Transverse colon (tissue), 4 donors: ENCODE data around the gene CHMP1A. TPM values are rescaled to one million over a fixed set of nuclear protein-coding genes. Genes with fewer than 3 reads are reported as not detected.
"Not testable (repeated sequence)": the region's sequence is repeated elsewhere in the genome, so short reads cannot be mapped to it uniquely, and the experiment has no call there.

Experiments
- DNase-seq: peaks from one replicate; pipeline ENCODE4 v3.0.0-alpha.2; 2019
- H3K27ac ChIP-seq, 4 donors: fragments of 200-600 bp; sonication (generic); 2 replicates each; pipeline ENCODE4 v1.5.1; 2016 to 2018; ENCODE audit warnings: inconsistent platforms in 4 of 4
- H3K27me3 ChIP-seq: fragments of 200-600 bp; sonication (generic); 2 replicates; pipeline ENCODE4 v1.5.1; 2017; ENCODE audit warnings: inconsistent platforms
- H3K36me3 ChIP-seq, 4 donors: fragments of 200-600 bp; sonication (generic); 2 replicates each; pipeline ENCODE4 v1.5.1; 2017 to 2019; ENCODE audit warnings: inconsistent platforms in 4 of 4
- H3K4me1 ChIP-seq, 4 donors: fragments of 200-600 bp; sonication (generic); 2 replicates each; pipeline ENCODE4 v1.5.1; 2017 to 2020; ENCODE audit warnings: inconsistent platforms in 4 of 4
- H3K4me3 ChIP-seq, 4 donors: fragments of 200-600 bp; sonication (generic); 1 replicate in 1 of 4; 2 replicates in 3 of 4; pipeline versions ENCODE4 v1.5.1 to v1.6.1; 2017 to 2019; ENCODE audit warnings: inconsistent platforms in 4 of 4
- H3K9me3 ChIP-seq, 2 donors: fragments of 200-600 bp; sonication (generic); 2 replicates each; pipeline ENCODE4 v1.5.1; 2017 to 2019; ENCODE audit warnings: inconsistent platforms in 2 of 2
- EP300 ChIP-seq: sonication (generic); formaldehyde crosslinking; IDR thresholded peaks from one replicate; pipeline ENCODE4 v1.6.1; 2017; ENCODE audit warnings: antibody characterized with exemption, low read depth
- POLR2A ChIP-seq: fragments of 450-650 bp; IDR thresholded peaks from one replicate; pipeline ENCODE4 v1.6.1; 2016; ENCODE audit warnings: antibody characterized with exemption, mild to moderate bottlenecking, moderate library complexity
- POLR2AphosphoS5 ChIP-seq, 3 donors: sonication (generic); formaldehyde crosslinking; IDR thresholded peaks; one replicate each; pipeline ENCODE4 v1.6.1; 2016; ENCODE audit warnings: antibody characterized with exemption in 3 of 3
- WGBS, 2 donors: methylation state at CpG; one replicate each; pipeline ENCODE4 v1.1.5; 2018; ENCODE audit warnings: low coverage in 1 of 2; 5-methylcytosine and 5-hydroxymethylcytosine counted together
- in situ Hi-C, 4 donors: fragments of 200-750 bp; cut with MboI; loops; one replicate each; pipeline versions ENCODE4 v1.15.0 to v1.15.1; 2017; ENCODE audit warnings: low sequenced_read_pairs in 3 of 4, low pct_ligation_motif_present in 1 of 4, low pct_unique_long_range_greater_than_20kb in 1 of 4
- intact Hi-C: fragments of 100-400 bp; cut with DNase I; formaldehyde crosslinking; loops from one replicate; pipeline ENCODE4 v1.15.1; 2023; ENCODE audit warnings: low total_unique reads
- total RNA-seq, 4 donors: library from RNA; depleted of rRNA; stranded (reverse); fragments of >200 nt; gene quantifications; one replicate each; pipeline ENCODE4 v1.1.0, GENCODE V29; 2016
- TF ChIP-seq, protein P1 (sequence below), 5 experiments: fragments of 200-600 bp in 3 of 5; fragments of 450-650 bp in 2 of 5; sonication (generic) in 3 of 5; IDR thresholded peaks; 1 replicate in 2 of 5; 2 replicates in 3 of 5; pipeline ENCODE4 v1.5.1; 2016 to 2017; ENCODE audit warnings: antibody characterized with exemption in 5 of 5, inconsistent platforms in 3 of 5, mild to moderate bottlenecking in 2 of 5, moderate library complexity in 1 of 5

CHMP1A gene
- total RNA-seq, 4 donors from 2014 or later, result 131 to 184 (median 144) TPM

DNA sequence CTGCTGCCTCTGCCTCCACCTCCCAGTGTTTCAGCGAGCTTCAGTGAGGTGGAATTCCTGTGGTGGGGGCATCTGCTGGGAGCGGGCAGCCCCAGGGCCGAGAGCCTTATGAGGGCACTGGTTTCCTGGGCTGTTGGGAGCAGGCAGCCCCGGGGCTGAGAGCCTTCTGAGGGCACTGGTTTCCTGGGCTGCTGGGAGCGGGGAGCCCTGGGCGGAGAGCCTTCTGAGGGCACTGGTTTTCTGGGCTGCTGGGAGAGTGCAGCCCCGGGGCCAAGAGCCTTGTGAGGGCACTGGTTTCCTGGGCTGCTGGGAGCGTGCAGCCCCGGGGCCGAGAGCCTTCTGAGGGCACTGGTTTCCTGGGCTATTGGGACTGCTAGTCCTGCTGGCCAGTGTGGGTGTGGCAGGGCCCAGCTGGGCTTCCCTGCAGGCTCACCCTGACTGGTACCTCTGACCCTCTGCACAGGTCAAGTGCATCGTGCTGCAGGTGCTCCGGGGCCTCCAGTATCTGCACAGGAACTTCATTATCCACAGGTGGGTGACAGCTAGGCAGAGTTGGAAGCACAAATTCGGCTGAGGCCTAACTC, 34.6 kb upstream of the CHMP1A start:
- H3K36me3 ChIP-seq, result peaks cover 0 to 22% (median 9%) of the 10 kb centered on the region in 4 donors

DNA sequence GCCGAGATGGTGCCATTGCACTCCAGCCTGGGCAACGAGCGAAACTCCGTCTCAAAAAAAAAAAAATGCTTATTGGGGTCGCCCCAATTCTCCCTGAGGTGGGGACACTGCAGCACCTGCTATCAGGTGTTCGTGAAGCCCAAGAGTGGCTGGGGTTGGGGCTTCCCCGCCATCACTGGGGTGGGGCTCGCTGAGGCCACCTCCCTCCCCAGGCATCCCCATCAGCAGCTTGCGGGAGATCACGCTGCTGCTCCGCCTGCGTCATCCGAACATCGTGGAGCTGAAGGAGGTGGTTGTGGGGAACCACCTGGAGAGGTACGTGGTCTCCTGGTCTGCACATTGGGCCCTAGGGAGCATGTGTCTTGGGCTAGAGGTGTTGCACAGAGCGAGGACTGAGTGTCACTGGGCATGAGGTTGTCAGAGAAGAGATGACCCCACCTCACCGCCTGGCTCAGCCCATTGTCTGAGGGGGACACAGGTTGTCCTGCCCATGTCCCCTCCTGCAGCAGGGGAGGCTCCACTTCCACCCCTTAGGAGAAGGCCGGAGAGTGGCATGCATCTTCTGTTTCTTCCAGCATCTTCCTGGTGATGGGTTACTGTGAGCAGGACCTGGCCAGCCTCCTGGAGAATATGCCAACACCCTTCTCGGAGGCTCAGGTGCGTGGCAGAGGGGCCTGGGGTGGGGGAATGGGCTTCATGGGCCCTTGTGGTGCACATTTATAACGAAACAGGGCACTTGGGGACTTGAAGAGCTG, 33.9 kb upstream of the CHMP1A start:
- Histone ChIP-seq H3K4me1 (peaks cover 6 to 20% (median 16%) of the 10 kb centered on the region in 4 donors), H3K27me3 (no peaks in the 10 kb centered on the region), H3K36me3 (peaks cover 0 to 22% (median 9%) of the 10 kb centered on the region in 4 donors), H3K9me3 (no peaks in the 10 kb centered on the region), H3K4me3 (no peak overlapping the region), H3K27ac (no peak overlapping the region)
- no peak for DNase-seq
- intact Hi-C loops (no loop called here), in situ Hi-C loops (no loop called here)
- WGBS, 2 donors, result 95 to 100% methylated on average over 3 to 21 of the region's 21 CpGs
- TF ChIP-seq, protein P1, sequence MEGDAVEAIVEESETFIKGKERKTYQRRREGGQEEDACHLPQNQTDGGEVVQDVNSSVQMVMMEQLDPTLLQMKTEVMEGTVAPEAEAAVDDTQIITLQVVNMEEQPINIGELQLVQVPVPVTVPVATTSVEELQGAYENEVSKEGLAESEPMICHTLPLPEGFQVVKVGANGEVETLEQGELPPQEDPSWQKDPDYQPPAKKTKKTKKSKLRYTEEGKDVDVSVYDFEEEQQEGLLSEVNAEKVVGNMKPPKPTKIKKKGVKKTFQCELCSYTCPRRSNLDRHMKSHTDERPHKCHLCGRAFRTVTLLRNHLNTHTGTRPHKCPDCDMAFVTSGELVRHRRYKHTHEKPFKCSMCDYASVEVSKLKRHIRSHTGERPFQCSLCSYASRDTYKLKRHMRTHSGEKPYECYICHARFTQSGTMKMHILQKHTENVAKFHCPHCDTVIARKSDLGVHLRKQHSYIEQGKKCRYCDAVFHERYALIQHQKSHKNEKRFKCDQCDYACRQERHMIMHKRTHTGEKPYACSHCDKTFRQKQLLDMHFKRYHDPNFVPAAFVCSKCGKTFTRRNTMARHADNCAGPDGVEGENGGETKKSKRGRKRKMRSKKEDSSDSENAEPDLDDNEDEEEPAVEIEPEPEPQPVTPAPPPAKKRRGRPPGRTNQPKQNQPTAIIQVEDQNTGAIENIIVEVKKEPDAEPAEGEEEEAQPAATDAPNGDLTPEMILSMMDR (IDR thresholded peaks at IDR 0.05), result no peak
- TF ChIP-seq EP300, result no peak

More for the DNA sequence above, 34.6 kb upstream of the CHMP1A start:
- no peaks in the 10 kb centered on the region for H3K27me3 ChIP-seq
- in situ Hi-C loops, result no loop called here
- DNase-seq, result no peak
- peaks cover 6 to 19% (median 16%) of the 10 kb centered on the region in 4 donors for H3K4me1 ChIP-seq
- intact Hi-C loops, result no loop called here
- H3K27ac ChIP-seq, result no peak overlapping the region
- WGBS, 2 donors, result 82% methylated on average over 13 of the region's 13 CpGs; no CpG with 5 or more reads in 1 of the 2 donors
- H3K4me3 ChIP-seq, result no peak overlapping the region
- no peaks in the 10 kb centered on the region for H3K9me3 ChIP-seq
- no peak for TF ChIP-seq EP300
- TF ChIP-seq POLR2A, result no peak
- TF ChIP-seq POLR2AphosphoS5 (IDR thresholded peaks at IDR 0.05), result no peak
- TF ChIP-seq, protein P1 (IDR thresholded peaks at IDR 0.05), result no peak

DNA sequence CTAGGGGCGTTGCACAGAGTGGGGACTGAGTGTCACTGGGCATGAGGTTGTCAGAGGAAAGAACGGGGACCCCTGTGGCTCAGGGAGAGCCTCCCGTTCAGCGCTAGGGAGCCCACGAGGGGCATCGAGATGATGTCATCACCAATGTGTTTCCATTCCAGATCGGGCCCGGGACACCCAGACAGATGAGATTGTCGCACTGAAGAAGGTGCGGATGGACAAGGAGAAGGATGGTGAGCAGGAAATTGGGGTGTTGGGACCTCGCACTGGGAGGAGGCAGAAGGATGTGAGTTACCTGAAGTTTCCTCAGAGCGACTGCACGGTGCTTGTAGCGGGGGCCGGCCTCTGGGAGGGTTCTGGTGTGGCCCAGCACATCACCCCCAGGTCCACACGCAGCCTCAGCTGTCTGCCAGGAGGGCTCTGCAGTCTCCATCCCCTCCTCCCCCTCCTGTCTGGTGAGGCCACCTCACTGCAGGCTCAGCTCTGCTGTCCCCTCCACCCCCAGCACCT, 32.9 kb upstream of the CHMP1A start:
- Histone ChIP-seq H3K4me3 (no peak overlapping the region), H3K4me1 (peaks cover 6 to 26% (median 17%) of the 10 kb centered on the region in 4 donors), H3K9me3 (no peaks in the 10 kb centered on the region), H3K27ac (no peak overlapping the region), H3K27me3 (no peaks in the 10 kb centered on the region), H3K36me3 (peaks cover 0 to 22% (median 9%) of the 10 kb centered on the region in 4 donors)
- 88 to 100% methylated on average over 1 to 16 of the region's 16 CpGs for WGBS, 2 donors
- TF ChIP-seq POLR2A, result no peak
- TF ChIP-seq, protein P1 (IDR thresholded peaks at IDR 0.05), result no peak
- TF ChIP-seq EP300, result no peak
- no peak for TF ChIP-seq POLR2AphosphoS5 (IDR thresholded peaks at IDR 0.05)
- in situ Hi-C loops (no loop called here), intact Hi-C loops (no loop called here)
- no peak for DNase-seq

DNA sequence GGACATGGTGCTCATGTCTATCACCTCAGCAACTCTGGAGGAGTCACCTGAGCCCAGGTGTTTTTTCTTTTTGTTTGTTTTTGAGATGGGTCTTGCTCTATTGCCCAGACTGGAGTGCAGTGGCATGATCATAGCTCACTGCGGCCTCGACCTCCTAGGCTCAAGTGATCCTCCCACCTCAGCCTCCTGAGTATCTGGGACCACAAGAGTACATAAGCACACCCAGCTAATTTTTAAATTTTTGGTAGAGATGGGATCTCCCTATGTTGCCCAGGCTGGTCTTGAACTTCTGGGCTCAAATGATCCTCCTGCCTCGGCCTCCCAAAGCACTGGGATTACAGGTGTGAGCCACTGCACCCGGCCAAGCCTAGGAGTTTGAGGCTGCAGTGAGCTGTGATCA, 32.1 kb upstream of the CHMP1A start:
- H3K4me3 ChIP-seq, H3K9me3 ChIP-seq, H3K27me3 ChIP-seq, in situ Hi-C loops, DNase-seq, intact Hi-C loops, H3K27ac ChIP-seq: not testable (repeated sequence)
- WGBS, 2 donors, result 93% methylated on average over 4 of the region's 4 CpGs; no CpG with 5 or more reads in 1 of the 2 donors
- peaks cover 6 to 26% (median 15%) of the 10 kb centered on the region in 4 donors for H3K4me1 ChIP-seq
- H3K36me3 ChIP-seq, result peaks cover 0 to 22% (median 9%) of the 10 kb centered on the region in 4 donors
